BE2C (cell line): ENCODE results near the gene RUSF1.
A peak's percentile ranks its signal among the peaks of the same experiment; 100 is the strongest.
"Not testable (repeated sequence)": the region's sequence is repeated elsewhere in the genome, so short reads cannot be mapped to it uniquely, and the experiment has no call there.

ENCODE experiments used
- DNase-seq: peaks from one replicate; pipeline ENCODE4 v3.0.0-alpha.2; 2020
- H3K27me3 ChIP-seq: fragments of 250-450 bp; sonication (Bioruptor Pico); 2 replicates; pipeline ENCODE4 v1.5.1; 2020; ENCODE audit warnings: mild to moderate bottlenecking
- H3K36me3 ChIP-seq: fragments of 250-450 bp; sonication (Bioruptor Pico); 2 replicates; pipeline ENCODE4 v1.5.1; 2020; ENCODE audit warnings: mild to moderate bottlenecking
- H3K4me1 ChIP-seq: fragments of 250-450 bp; sonication (Bioruptor Pico); 2 replicates; pipeline ENCODE4 v1.5.1; 2020
- H3K4me3 ChIP-seq: 2 replicates; pipeline ENCODE4 v1.5.1; 2011; ENCODE audit warnings: low read depth, low read length
- H3K9me3 ChIP-seq: fragments of 250-450 bp; sonication (Bioruptor Pico); 2 replicates; pipeline ENCODE4 v1.5.1; 2020
- CTCF ChIP-seq: IDR thresholded peaks from 2 replicates; pipeline ENCODE4 v1.5.1; 2012; ENCODE audit warnings: mild to moderate bottlenecking, low read depth, low read length

Gene RUSF1

DNA sequence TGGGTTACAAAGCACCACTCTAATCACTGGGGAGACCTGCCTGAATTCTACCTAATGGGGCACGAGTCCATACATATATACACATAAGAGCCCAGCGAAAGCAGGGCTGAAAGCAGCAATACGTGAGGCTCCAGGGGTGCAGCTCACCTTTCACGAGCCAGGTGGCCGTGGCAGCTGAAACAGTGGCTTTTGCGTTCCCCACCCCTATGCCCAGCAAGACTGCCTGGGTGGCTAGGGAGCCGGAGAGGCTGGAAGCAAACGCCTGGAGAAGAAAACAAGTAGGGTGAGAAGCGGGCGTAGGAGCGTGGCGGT, 618 bp downstream of the RUSF1 start:
- H3K36me3 ChIP-seq = no peaks in the 10 kb centered on the region
- H3K4me3 ChIP-seq = peak overlapping the region; percentile 91
- no peak for TF ChIP-seq CTCF
- H3K27me3 ChIP-seq = no peaks in the 10 kb centered on the region
- no peak for DNase-seq
- H3K9me3 ChIP-seq = no peaks in the 10 kb centered on the region
- H3K4me1 ChIP-seq = no peaks in the 10 kb centered on the region

DNA sequence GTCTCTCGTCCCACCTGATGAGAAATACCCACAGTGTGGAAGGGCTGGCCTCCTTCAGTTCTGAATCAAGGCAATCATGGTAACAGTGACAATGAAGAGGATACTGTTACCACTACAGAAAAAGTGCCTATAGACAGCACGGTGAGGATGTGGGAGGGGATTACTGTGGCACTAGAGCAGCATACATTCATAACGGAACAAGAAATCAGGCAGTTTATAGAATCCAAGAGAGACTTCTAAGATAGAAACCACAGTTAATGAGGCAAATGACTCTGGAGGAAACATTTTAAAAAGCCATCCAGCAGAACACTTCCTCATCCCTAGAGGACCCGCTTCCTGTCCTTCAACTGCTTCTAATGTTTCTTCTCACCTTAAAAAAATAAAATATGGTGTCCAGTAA, 2.7 kb downstream of the RUSF1 start:
- Histone ChIP-seq H3K9me3 (no peaks in the 10 kb centered on the region), H3K4me3 (no peak overlapping the region), H3K27me3 (no peaks in the 10 kb centered on the region), H3K4me1 (no peaks in the 10 kb centered on the region), H3K36me3 (no peaks in the 10 kb centered on the region)
- no peak for TF ChIP-seq CTCF
- no peak for DNase-seq

- DNase-seq = no peak
- Histone ChIP-seq H3K4me1 (no peaks in the 10 kb centered on the region), H3K9me3 (no peaks in the 10 kb centered on the region), H3K4me3 (no peak overlapping the region), H3K27me3 (no peaks in the 10 kb centered on the region), H3K36me3 (no peaks in the 10 kb centered on the region)
- TF ChIP-seq CTCF = no peak
Observed at GRCh38 chr16:31504159-31504558, 4.0 kb downstream of the RUSF1 start.

DNA sequence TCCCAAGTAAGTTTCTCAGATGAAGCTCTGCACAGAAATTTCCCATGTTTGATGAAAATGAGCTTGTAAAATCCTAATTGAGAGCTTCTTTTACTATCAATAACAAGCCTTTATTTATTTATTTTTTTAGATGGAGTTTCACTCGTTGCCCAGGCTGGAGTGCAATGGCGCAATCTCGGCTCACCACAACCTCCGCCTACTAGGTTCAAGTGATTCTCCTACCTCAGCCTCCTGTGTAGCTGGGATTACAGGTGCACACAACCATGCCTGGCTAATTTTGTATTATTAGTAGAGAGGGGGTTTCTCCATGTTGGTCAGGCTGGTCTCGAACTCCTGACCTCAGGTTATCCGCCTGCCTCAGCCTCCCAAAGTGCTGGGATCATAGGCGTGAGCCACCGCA, 4.6 kb downstream of the RUSF1 start:
- not testable (repeated sequence) for H3K4me1 ChIP-seq, H3K9me3 ChIP-seq, H3K4me3 ChIP-seq, H3K27me3 ChIP-seq, H3K36me3 ChIP-seq, DNase-seq

DNA sequence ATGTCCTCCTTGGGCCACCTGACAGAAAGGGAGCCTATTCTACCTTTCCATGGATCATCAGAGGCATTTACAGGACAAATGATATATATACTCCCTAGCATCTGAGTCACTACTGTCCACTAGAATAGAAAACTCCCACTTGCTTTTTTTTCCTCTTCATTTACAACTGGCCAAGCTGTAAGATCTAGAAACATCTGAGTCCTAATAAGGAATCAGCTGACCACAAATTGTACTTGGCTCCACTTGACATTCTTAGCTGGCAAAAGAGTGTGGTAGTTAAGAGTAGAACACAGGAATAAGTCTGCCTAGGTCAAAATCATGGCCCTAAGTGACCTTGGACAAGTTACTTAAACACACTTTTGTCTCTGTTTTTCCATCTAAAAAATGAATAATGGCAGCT, 5.2 kb downstream of the RUSF1 start:
- no peaks in the 10 kb centered on the region for H3K27me3 ChIP-seq
- DNase-seq = no peak
- H3K9me3 ChIP-seq = no peaks in the 10 kb centered on the region
- no peak for TF ChIP-seq CTCF
- no peaks in the 10 kb centered on the region for H3K36me3 ChIP-seq
- H3K4me3 ChIP-seq = no peak overlapping the region
- H3K4me1 ChIP-seq = no peaks in the 10 kb centered on the region

- Histone ChIP-seq H3K4me3 (no peak overlapping the region), H3K27me3 (no peaks in the 10 kb centered on the region), H3K9me3 (no peaks in the 10 kb centered on the region), H3K36me3 (no peaks in the 10 kb centered on the region), H3K4me1 (no peaks in the 10 kb centered on the region)
- DNase-seq = no peak
- no peak for TF ChIP-seq CTCF
Observed at GRCh38 chr16:31501966-31502348, 6.2 kb downstream of the RUSF1 start.

DNA sequence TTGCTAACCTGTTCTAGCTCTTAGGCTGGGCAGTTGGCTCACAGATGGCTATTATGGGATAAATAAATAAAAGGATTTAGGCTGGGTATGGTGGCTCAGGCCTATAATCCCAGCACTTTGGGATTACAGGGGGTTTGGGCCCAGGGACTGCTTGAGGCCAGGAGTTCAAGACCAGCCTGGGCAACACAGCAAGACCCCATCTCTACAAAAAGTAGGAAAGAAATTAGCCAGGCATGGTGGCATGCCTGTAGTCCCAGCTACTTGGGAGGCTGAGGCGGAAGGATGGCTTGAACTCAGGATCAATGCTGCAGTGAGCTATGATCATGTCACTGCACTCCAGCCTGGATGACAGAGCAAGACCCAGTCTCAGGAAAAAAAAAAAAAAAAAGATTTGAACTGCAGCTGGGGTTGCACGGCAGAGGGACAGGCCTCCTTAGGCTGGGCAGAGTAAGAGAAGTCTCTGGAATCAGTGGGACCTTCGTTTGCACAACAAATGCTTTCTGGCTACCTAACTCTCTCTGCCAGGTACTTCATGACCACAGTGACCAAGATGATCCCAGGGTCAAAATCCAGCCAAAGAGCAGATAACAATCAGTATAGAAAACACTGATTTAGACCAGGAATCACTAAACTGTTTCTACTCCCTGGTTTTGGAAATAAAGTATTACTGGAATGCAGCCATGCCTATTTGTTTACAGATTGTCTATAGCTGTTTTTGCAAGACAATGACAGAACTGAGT, 6.8 kb downstream of the RUSF1 start:
- DNase-seq = no peak
- Histone ChIP-seq H3K4me1 (no peaks in the 10 kb centered on the region), H3K9me3 (no peaks in the 10 kb centered on the region), H3K36me3 (no peaks in the 10 kb centered on the region), H3K27me3 (no peaks in the 10 kb centered on the region), H3K4me3 (no peak overlapping the region)
- TF ChIP-seq CTCF = no peak
